Activated gamma-delta T cell (primary cell): ENCODE data around the gene SGSM2.

ENCODE experiments used
- DNase-seq: peaks from one replicate; lab custom pipeline; 2025; lab: John Stamatoyannopoulos, UW

The SGSM2 gene

GRCh38 chr17:2387086-2388019, 50.1 kb downstream of the SGSM2 start:
- DNase-seq: no peak

- no peak for DNase-seq
These were observed 50.9 kb downstream of the SGSM2 start for GRCh38 chr17:2388020-2388682.

- DNase-seq: no peak
These were observed 51.4 kb downstream of the SGSM2 start for GRCh38 chr17:2388683-2389055.

- no peak for DNase-seq
These were observed 53.0 kb downstream of the SGSM2 start for GRCh38 chr17:2390199-2390836.

- DNase-seq: no peak
These were observed 54.4 kb downstream of the SGSM2 start for GRCh38 chr17:2391597-2392251.

- peak; percentile 98 for DNase-seq
These were observed 55.2 kb downstream of the SGSM2 start for GRCh38 chr17:2392252-2393173.

GRCh38 chr17:2393174-2393953, 56.1 kb downstream of the SGSM2 start:
- peak; percentile 91 for DNase-seq

GRCh38 chr17:2393954-2394749, 56.9 kb downstream of the SGSM2 start:
- no peak for DNase-seq

GRCh38 chr17:2394775-2395201, 57.5 kb downstream of the SGSM2 start:
- DNase-seq: no peak

- no peak for DNase-seq
These were observed 58.2 kb downstream of the SGSM2 start for GRCh38 chr17:2395258-2396181.

GRCh38 chr17:2396192-2396567, 58.9 kb downstream of the SGSM2 start:
- DNase-seq: no peak

GRCh38 chr17:2396568-2397246, 59.4 kb downstream of the SGSM2 start:
- no peak for DNase-seq

- DNase-seq: no peak
These were observed 60.2 kb downstream of the SGSM2 start for GRCh38 chr17:2397247-2398171.

- no peak for DNase-seq
These were observed 60.9 kb downstream of the SGSM2 start for GRCh38 chr17:2398182-2398581.

GRCh38 chr17:2398655-2399571, 61.6 kb downstream of the SGSM2 start:
- peak; percentile 45 for DNase-seq
